Endothelial cell (in vitro differentiated cells): ENCODE results near the gene SLCO1A2. TPM values are rescaled to one million over a fixed set of nuclear protein-coding genes. Genes with fewer than 3 reads are reported as not detected.
A peak's percentile ranks its signal among the peaks of the same experiment; 100 is the strongest.
"Not testable (repeated sequence)": the region's sequence is repeated elsewhere in the genome, so short reads cannot be mapped to it uniquely, and the experiment has no call there.

ENCODE experiments used
- DNase-seq: peaks from one replicate; pipeline ENCODE4 v3.0.0; 2021; ENCODE audit warnings: low spot score
- H3K27ac Mint-ChIP-seq: one replicate; pipeline ENCODE4 v1.8.0; 2021; ENCODE audit warnings: mixed read lengths, inconsistent platforms; ENCODE audit not compliant: unreplicated experiment
- H3K27me3 Mint-ChIP-seq: one replicate; pipeline ENCODE4 v1.8.0; 2021; ENCODE audit warnings: mild to moderate bottlenecking, moderate library complexity, mixed read lengths, inconsistent platforms; ENCODE audit not compliant: unreplicated experiment
- H3K36me3 Mint-ChIP-seq: one replicate; pipeline ENCODE4 v1.8.0; 2021; ENCODE audit warnings: mild to moderate bottlenecking, low read depth, mixed read lengths, inconsistent platforms; ENCODE audit not compliant: unreplicated experiment
- H3K4me1 Mint-ChIP-seq: one replicate; pipeline ENCODE4 v1.8.0; 2021; ENCODE audit warnings: mild to moderate bottlenecking, mixed read lengths, inconsistent platforms; ENCODE audit not compliant: unreplicated experiment
- H3K4me3 Mint-ChIP-seq: one replicate; pipeline ENCODE4 v1.8.0; 2021; ENCODE audit warnings: mild to moderate bottlenecking, mixed read lengths, inconsistent platforms; ENCODE audit not compliant: unreplicated experiment
- H3K9me3 Mint-ChIP-seq: one replicate; pipeline ENCODE4 v1.8.0; 2021; ENCODE audit warnings: mixed read lengths, inconsistent platforms; ENCODE audit not compliant: unreplicated experiment
- long read RNA-seq: library from polyadenylated mRNA; unstranded; transcript quantifications from one replicate; pipeline ENCODE4 v2.0.0, GENCODE V29; 2020; ENCODE audit not compliant: unreplicated experiment
- total RNA-seq: library from RNA; stranded (reverse); fragmentation: NEBNext Ultra II Directional; extraction: Animal tissue kit (Norgen Biotek cat#: 25700); gene quantifications from one replicate; pipeline ENCODE4 v1.2.1, GENCODE V29; 2021; ENCODE audit not compliant: unreplicated experiment
- TF ChIP-seq, protein P1 (sequence below): fragments of 200-600 bp; sonication (generic); IDR thresholded peaks from one replicate; pipeline ENCODE4 v1.5.0; 2021; ENCODE audit warnings: antibody characterized with exemption; ENCODE audit not compliant: unreplicated experiment

The SLCO1A2 gene, protein sequence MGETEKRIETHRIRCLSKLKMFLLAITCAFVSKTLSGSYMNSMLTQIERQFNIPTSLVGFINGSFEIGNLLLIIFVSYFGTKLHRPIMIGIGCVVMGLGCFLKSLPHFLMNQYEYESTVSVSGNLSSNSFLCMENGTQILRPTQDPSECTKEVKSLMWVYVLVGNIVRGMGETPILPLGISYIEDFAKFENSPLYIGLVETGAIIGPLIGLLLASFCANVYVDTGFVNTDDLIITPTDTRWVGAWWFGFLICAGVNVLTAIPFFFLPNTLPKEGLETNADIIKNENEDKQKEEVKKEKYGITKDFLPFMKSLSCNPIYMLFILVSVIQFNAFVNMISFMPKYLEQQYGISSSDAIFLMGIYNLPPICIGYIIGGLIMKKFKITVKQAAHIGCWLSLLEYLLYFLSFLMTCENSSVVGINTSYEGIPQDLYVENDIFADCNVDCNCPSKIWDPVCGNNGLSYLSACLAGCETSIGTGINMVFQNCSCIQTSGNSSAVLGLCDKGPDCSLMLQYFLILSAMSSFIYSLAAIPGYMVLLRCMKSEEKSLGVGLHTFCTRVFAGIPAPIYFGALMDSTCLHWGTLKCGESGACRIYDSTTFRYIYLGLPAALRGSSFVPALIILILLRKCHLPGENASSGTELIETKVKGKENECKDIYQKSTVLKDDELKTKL
- 2.1 TPM for total RNA-seq
- long read RNA-seq, partial matches to known transcripts, result 0 of 1 reads
- long read RNA-seq, other reads (novel, unspliced or antisense), result 1 of 1 reads

DNA sequence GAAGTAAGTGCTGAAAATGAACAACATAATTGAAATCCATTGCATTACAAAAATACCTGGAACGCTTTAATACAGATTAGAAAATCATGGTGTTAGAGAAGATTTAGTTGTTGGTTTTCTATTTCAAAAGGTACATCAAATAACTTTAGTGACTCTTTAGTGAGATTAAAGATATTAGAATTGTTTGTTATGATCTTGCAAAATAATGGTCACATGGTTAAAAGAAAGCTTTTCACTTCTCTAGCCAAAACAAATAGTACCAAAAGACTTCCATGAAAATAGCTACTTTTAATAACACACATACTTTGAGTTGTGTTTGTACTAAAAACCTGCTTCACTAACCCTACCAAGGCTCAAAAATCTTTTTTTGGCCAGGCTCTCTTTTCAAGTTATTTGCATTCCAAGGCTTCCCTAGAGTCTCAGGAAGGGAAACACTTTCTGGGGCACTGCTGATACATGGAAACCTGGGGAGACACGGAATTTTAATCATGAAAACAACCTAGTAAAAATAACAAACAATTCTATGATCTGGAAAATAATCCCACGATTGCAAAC lies at the start of gene SLCO1A2:
Gene SLCO1A2 (minus strand): TSS at position 147 of the 555 bp plus-strand sequence. CDS start 270 bp downstream, outside the sequence.
- DNase-seq, result no peak
- H3K27me3 Mint-ChIP-seq, result no peaks in the 10 kb centered on the region
- peaks cover 4% of the 10 kb centered on the region for H3K9me3 Mint-ChIP-seq
- TF ChIP-seq, protein P1, sequence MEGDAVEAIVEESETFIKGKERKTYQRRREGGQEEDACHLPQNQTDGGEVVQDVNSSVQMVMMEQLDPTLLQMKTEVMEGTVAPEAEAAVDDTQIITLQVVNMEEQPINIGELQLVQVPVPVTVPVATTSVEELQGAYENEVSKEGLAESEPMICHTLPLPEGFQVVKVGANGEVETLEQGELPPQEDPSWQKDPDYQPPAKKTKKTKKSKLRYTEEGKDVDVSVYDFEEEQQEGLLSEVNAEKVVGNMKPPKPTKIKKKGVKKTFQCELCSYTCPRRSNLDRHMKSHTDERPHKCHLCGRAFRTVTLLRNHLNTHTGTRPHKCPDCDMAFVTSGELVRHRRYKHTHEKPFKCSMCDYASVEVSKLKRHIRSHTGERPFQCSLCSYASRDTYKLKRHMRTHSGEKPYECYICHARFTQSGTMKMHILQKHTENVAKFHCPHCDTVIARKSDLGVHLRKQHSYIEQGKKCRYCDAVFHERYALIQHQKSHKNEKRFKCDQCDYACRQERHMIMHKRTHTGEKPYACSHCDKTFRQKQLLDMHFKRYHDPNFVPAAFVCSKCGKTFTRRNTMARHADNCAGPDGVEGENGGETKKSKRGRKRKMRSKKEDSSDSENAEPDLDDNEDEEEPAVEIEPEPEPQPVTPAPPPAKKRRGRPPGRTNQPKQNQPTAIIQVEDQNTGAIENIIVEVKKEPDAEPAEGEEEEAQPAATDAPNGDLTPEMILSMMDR, result no peak
- H3K4me3 Mint-ChIP-seq, result no peak within 1 kb of the TSS
- peaks cover 8% of the 10 kb centered on the region for H3K36me3 Mint-ChIP-seq
- H3K27ac Mint-ChIP-seq, result no peak within 1 kb of the TSS
- peaks cover 4% of the 10 kb centered on the region for H3K4me1 Mint-ChIP-seq

DNA sequence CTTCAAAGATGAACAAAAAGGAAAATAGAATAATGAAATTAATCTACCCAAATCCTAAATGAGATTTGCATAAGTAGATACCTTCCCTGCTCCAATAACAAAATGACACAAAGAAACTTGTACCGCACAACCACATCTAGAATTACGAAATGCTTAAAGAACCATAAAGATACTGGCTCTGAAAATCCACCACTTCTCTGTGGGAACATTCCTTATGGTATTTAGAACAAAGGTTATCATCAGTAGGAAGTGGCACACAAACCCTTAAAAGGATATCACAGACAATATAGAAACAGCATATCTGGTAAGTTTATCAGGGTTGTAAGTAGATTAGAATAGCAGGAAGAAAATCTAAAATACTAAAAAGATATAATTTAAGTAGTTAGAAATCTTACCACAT lies 49.5 kb upstream of the SLCO1A2 start:
- DNase-seq, result no peak
- H3K36me3 Mint-ChIP-seq, result no peaks in the 10 kb centered on the region
- peak overlapping the region; percentile 61 for H3K27ac Mint-ChIP-seq
- H3K4me1 Mint-ChIP-seq, result peaks cover 14% of the 10 kb centered on the region
- no peaks in the 10 kb centered on the region for H3K27me3 Mint-ChIP-seq
- H3K9me3 Mint-ChIP-seq, result no peaks in the 10 kb centered on the region
- TF ChIP-seq, protein P1, result no peak
- H3K4me3 Mint-ChIP-seq, result no peak overlapping the region

DNA sequence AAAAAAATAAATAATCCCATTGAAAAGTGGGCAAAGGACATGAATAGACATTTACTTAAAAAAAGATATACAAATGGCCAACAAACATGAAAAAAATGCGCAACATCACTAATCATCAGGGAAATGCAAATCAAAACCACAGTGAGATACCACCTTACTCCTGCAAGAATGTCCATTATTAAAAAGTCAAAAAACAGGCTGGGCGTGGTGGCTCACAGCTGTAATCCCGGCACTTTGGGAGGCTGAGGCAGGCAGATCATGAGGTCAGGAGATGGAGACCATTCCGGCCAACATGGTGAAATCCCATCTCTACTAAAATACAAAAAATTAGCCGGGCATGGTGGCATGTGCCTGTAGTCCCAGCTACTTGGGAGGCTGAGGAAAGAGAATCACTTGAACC lies 46.6 kb upstream of the SLCO1A2 start:
- DNase-seq, H3K36me3 Mint-ChIP-seq, H3K27me3 Mint-ChIP-seq, H3K27ac Mint-ChIP-seq, H3K9me3 Mint-ChIP-seq, H3K4me1 Mint-ChIP-seq, H3K4me3 Mint-ChIP-seq: not testable (repeated sequence)

DNA sequence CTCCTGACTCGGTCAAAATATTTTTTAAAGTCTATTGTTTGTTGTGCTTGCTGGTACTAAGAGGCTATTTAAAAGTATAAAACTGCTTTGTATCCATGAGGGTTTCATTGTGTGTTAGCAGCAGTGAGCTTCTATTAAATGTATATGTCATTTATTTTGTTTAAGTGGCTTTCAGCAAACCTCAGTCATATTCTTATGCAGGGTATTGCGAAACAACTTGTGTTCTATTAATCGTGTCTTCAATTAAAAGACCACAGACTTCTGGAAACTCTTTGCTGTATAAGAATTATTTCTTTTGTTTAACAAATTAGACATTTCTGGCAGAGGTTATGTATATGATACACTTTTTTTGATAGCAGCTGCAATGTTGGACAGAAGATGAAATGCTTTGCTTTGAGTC lies 44.5 kb upstream of the SLCO1A2 start:
- Mint-ChIP-seq H3K9me3 (no peaks in the 10 kb centered on the region), H3K4me1 (peaks cover 3% of the 10 kb centered on the region), H3K4me3 (no peak overlapping the region), H3K36me3 (no peaks in the 10 kb centered on the region), H3K27me3 (no peaks in the 10 kb centered on the region), H3K27ac (no peak overlapping the region)
- TF ChIP-seq, protein P1, result no peak
- DNase-seq, result no peak

DNA sequence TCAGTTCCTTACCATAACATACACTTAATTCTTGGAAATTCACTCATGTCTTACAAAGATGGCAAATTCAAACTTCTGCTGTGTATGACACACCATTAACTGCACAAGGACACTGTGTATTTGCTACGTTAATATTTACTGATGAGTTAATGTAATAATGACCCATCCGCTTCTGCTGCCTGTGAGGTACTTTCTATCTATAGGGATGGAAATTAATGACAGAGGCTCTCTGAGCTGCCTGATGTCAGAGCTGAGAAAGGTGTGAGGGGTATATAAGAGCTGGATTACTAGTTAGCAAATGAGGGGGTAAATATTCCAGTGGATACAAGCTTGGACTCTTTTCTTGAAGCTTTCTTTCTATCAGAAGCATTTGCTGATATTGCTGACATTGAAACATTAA lies 37.9 kb upstream of the SLCO1A2 start, which contains the start of gene IAPP:
Gene IAPP (plus strand): TSS at position 301 of the 400 bp plus-strand sequence. CDS start 450 bp downstream, outside the sequence.
- Mint-ChIP-seq H3K4me1 (peaks cover 8% of the 10 kb centered on the region), H3K4me3 (no peak within 1 kb of the TSS), H3K27ac (no peak within 1 kb of the TSS), H3K9me3 (no peaks in the 10 kb centered on the region), H3K27me3 (no peaks in the 10 kb centered on the region), H3K36me3 (no peaks in the 10 kb centered on the region)
- no peak for DNase-seq
- TF ChIP-seq, protein P1, result no peak
